ENCODE data around the gene PNMT. TPM values are rescaled to one million over a fixed set of nuclear protein-coding genes. Genes with fewer than 3 reads are reported as not detected.

Gene PNMT
- total RNA-seq, 4 donors from 2014 or later = 1.1 to 3.3 (median 1.2) TPM; not detected in 1

GRCh38 chr17:39626171-39627046 is 41.8 kb upstream of the PNMT start, which contains the start of gene PPP1R1B:
TSS of gene PPP1R1B (plus strand) at chr17:39626952. CDS start at chr17:39627393, 441 bp downstream.
- DNase-seq = no peak
- Histone ChIP-seq H3K36me3 (no peaks in the 10 kb centered on the region), H3K27me3 (peaks cover 15% of the 10 kb centered on the region), H3K27ac (no peak within 1 kb of the TSS), H3K4me3 (replicated peaks in 1 of 3) (no peak within 1 kb of the TSS), H3K4me1 (peaks cover 10 to 11% of the 10 kb centered on the region in 2 donors), H3K9me3 (no peaks in the 10 kb centered on the region)
- intact Hi-C loops (cut with DNase I) = loop anchor here (5.0 to 10.0 kb wide), 2 partner anchors 61 to 238 kb away; partner anchors contain the start of genes IKZF3, PGAP3 and ZPBP2
- TF ChIP-seq CTCF (IDR thresholded peaks at IDR 0.05) (no peak), POLR2A (IDR thresholded peaks at IDR 0.05) (no peak)
- 13 to 17% methylated on average over 29 of the region's 29 CpGs for WGBS, 2 donors

GRCh38 chr17:39627047-39627711 is 41.1 kb upstream of the PNMT start:
- Histone ChIP-seq H3K4me1 (peaks cover 10 to 11% of the 10 kb centered on the region in 2 donors), H3K36me3 (no peaks in the 10 kb centered on the region), H3K4me3 (replicated peaks in 1 of 3) (no peak overlapping the region), H3K9me3 (no peaks in the 10 kb centered on the region), H3K27me3 (peaks cover 15% of the 10 kb centered on the region), H3K27ac (no peak overlapping the region)
- WGBS, 2 donors = 2 to 4% methylated on average over 16 to 28 of the region's 72 CpGs
- TF ChIP-seq POLR2A (IDR thresholded peaks at IDR 0.05) = no peak
- TF ChIP-seq CTCF (IDR thresholded peaks at IDR 0.05) = no peak
- DNase-seq = no peak
- intact Hi-C loops (cut with DNase I) = loop anchor here (5.0 to 10.0 kb wide), 2 partner anchors 60 to 238 kb away; partner anchors contain the start of genes IKZF3, PGAP3 and ZPBP2

GRCh38 chr17:39627712-39628516 is 40.3 kb upstream of the PNMT start:
- TF ChIP-seq POLR2A (IDR thresholded peaks at IDR 0.05) (no peak), CTCF (IDR thresholded peaks at IDR 0.05) (no peak)
- DNase-seq = no peak
- Histone ChIP-seq H3K27ac (no peak overlapping the region), H3K36me3 (no peaks in the 10 kb centered on the region), H3K4me3 (replicated peaks in 1 of 3) (no peak overlapping the region), H3K9me3 (no peaks in the 10 kb centered on the region), H3K27me3 (peaks cover 15% of the 10 kb centered on the region), H3K4me1 (peaks cover 10 to 11% of the 10 kb centered on the region in 2 donors)
- WGBS, 2 donors = 51 to 67% methylated on average over 6 to 10 of the region's 16 CpGs
- intact Hi-C loops (cut with DNase I) = loop anchor here (5.0 to 10.0 kb wide), 2 partner anchors 59 to 237 kb away; partner anchors contain the start of genes IKZF3, PGAP3 and ZPBP2

- Histone ChIP-seq H3K4me3 (replicated peaks in 1 of 3) (no peak overlapping the region), H3K4me1 (peaks cover 10 to 11% of the 10 kb centered on the region in 2 donors), H3K9me3 (no peaks in the 10 kb centered on the region), H3K36me3 (no peaks in the 10 kb centered on the region), H3K27me3 (peaks cover 15% of the 10 kb centered on the region), H3K27ac (no peak overlapping the region)
- 58 to 84% methylated on average over 5 to 10 of the region's 10 CpGs for WGBS, 2 donors
- no peak for TF ChIP-seq CTCF (IDR thresholded peaks at IDR 0.05)
- no peak for TF ChIP-seq POLR2A (IDR thresholded peaks at IDR 0.05)
- no peak for DNase-seq
- intact Hi-C loops (cut with DNase I) = loop anchor here (5.0 to 10.0 kb wide), 2 partner anchors 58 to 236 kb away; partner anchors contain the start of genes IKZF3, PGAP3 and ZPBP2
Measured at GRCh38 chr17:39628655-39629493, 39.4 kb upstream of the PNMT start.

All from thyroid gland (tissue), 4 donors.